Right kidney (tissue), 1 donor: Measurements from ENCODE around the gene IQGAP2.

ENCODE experiments used
- DNase-seq: peaks from one replicate; pipeline ENCODE4 v3.0.0-alpha.2; 2016

The IQGAP2 gene

DNA sequence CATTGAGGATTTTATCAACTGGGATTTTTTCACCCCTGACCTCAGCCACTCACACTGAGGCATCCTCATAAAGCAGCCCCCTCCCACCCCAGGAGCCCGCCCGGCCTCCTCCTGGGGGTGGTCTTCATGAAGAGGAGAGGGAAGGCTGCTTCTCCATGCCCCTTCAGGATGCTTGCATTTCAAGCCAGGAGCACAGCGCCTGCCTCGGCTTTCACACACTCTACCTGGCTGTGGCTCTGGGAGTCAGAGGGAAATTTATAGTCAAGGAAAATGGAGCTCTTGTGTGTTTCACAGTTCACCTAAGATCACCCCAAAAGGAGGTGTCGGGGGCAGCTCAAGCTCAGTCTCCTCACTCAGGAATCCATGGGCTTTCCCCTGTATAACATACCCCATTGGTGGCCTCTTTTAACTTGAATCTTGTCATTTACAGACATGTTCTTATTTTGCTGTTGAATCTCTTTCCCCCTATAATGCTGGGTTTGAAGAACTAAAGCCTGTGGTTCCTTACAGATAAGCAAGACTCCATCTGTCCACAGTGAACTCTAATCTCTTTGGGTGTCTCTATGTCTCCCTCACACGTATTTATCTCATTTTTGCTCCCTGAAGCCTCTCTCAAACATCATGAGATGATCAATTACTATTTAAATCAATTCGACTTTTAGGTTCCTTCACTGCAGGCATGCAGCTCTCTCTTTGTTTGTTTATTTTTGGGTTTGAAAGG is 22.6 kb upstream of the IQGAP2 start:
- no peak for DNase-seq

DNA sequence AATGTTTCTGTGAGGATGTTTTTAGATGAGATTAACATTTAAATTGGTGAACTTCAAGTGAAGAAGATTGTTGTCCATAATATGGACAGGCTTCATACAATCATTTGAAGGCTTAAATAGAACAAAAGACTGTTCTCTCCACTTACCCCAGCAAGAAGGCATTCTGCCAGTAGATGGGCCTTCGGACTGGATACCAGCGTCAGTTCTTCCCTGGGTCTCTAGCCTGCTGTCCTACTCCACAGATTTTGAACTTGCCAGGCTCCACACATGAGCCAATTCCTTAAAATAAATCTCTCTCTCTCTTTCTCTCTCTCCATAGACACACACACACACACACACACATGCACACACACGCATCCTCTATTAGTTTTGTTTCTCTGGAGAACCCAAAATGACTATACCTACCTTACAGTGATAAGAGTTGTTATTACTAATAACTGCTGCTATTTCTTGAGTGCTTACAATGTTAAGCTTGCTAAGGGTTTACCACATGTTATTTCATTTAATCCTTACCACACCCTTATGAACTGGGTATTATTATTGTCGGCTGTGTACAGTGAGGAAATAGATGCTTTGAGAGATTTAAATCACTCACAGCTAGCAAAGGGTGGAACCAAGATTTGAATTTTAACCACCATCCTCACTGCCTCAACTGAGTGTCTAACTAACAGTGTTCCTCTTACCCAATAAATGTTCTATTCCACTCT is 19.8 kb upstream of the IQGAP2 start:
- DNase-seq = no peak

DNA sequence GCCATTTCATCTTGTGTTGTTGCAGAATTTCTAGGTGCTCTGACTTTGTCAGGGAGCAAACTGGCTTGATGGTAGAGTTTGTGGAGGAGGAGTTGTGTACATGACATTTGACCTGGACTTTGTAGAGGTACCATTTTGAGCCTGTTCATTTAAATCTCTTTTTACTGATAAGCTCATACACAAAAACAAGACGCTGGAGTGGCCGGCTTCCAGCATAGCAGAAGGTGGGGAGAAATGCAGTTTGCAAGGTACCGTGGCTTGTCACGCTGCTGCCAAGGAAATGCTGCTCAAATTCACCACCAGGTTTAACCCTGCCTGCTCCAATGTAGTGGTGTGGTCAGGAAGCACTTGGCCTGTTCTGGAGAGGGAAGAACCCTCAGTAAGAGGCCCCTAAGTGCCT is 18.9 kb upstream of the IQGAP2 start:
- no peak for DNase-seq

DNA sequence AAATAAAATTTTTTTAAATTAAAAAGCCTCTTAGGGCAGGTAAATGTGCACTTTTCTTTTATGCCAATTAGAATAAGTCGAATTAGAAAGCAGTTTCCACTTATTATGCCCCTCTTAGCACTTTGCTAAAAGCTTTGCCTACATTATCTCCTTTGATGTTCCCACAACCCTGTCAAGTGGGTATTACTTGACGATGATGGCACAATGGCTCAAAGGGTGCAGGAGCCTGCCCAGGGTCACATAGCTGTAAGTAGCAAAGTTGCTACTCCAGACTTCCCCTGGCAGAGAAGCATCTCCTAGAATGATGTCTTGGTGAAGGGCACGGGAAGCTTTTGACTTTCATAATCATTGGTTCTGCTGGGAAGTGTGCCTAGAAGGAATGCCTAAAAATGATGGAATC is 18.4 kb upstream of the IQGAP2 start:
- no peak for DNase-seq

DNA sequence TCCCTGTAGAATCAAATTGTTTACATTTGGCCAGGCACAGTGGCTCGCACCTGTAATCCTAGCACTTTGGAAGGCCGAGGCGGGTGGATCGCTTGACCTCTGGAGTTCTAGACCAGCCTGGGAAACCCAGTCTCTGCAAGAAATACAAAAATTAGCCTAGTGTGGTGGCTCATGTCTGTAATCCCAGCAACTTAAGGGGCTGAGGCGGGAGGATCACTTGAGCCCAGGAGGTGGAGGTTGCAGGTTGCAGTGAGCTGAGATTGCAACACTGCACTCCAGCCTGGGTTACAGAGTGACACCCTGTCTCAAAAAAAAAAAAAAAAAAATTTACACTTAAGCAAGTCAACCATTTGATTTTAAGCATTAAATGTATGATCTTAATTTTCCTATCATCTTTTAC is 17.5 kb upstream of the IQGAP2 start:
- DNase-seq = no peak

DNA sequence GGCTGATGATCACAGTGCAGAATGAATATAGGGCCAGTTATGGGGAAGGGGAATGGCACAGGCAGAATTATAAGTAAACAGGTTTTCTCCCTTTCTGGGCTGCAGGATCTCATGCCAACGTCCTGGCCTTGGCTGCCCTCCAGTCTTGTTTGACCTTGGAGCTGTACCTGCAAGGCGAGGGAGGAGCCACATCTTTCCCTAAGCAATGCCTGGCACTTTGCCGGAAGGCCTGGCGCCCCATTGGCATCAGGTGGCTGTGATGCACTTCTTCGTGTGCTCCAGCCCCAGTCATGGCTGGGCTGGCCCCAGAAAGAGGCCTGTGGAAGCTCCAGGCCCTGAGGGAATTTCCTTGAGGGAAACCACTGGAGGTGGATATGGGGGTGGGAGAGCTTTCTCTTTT is 16.7 kb upstream of the IQGAP2 start:
- DNase-seq = no peak

DNA sequence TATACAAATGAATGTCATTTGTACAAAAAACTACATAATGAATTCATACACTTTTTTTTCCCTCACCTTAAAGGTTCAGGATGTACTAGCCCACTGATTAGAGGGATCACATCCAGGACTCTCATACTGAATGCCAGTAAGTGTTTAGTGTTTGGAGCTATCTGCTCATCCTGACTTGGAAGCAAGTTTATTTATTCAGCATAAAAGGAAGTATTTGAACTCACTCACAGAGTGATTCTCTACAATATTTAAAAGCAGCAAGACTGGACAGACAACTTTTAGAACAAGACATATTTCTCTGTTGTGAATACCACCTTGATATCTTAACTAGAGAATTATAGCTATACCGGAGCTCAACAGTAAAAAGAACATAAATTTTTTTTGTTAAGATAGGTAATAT is 14.8 kb upstream of the IQGAP2 start:
- no peak for DNase-seq

DNA sequence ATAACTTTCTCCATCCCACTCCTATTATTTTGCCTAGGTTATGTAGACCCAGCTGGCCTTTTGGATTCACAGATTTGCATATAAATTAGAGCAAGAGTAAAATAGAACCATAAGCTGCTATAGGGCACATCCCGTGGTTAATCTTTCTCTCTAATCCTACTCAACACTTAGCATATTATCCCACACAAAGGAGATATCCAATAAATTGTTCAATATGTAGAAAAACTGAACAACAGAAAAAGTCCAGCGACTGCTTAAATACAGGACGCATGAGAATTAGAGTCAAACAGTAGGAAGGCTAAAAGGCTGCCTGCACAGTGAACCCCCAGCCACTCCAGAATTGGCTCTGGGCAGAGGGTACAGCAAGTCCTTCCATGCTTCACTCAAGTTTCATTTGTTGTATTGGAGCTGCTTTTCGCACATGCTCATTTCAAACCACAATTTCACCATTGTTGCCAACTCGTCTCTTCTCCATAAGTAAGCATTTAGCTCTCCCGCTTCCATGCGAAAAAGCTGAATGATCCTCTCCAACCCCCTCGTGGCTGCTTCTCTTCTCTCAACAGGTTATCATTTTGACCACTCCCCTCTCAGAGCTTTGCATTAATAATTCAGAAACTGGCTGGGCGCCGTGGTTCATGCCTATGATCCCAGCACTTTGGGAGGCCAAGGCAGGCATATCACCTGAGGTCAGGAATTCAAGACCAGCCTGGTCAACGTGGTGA is 14.1 kb upstream of the IQGAP2 start:
- DNase-seq = no peak

DNA sequence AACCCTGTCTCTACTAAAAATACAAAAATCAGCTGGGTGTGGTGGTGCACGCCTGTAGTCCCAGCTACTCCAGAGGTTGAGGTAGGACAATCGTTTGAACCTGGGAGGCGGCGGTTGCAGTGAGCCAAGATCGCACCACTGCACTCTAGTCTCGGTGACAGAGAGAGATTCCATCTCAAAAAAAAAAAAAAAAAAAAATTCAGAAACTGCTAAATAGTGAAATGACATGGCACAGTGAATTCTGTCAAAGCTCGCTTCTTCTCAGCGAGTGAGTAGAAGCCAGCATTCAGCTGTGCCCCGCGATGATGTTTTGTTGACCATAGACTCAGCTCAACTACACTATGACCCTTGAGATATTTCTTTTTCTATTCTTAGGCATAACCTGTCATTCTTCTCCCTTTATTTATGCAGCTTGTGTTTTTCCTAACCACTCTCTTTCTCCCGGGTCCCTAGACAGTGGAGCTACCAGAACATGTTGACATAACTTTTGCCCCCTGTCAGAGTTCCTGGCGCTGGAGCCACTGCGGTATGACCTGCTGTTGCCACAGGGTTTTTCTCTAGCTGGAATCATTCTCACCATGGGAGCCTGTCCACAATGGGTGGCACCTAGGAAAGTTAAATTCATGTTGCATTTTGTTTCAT is 13.5 kb upstream of the IQGAP2 start:
- no peak for DNase-seq

DNA sequence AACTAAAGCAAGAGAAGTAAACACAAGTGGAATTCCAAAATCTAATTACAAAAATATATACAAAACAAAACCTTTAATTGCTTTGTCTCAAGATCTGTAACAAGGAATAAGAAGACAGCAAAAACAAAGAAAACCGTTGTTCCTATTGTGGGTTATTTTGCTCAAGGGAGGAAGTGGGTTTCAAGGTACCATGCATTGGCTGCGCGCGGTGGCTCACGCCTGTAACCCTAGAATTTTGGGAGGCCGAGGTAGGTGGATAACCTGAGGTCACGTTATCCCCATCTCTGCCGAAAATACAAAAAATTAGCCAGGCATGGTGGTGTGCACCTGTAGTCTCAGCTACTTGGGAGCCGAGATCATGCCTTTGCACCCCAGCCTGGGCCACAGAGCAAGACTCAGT is 12.1 kb upstream of the IQGAP2 start:
- DNase-seq = no peak

DNA sequence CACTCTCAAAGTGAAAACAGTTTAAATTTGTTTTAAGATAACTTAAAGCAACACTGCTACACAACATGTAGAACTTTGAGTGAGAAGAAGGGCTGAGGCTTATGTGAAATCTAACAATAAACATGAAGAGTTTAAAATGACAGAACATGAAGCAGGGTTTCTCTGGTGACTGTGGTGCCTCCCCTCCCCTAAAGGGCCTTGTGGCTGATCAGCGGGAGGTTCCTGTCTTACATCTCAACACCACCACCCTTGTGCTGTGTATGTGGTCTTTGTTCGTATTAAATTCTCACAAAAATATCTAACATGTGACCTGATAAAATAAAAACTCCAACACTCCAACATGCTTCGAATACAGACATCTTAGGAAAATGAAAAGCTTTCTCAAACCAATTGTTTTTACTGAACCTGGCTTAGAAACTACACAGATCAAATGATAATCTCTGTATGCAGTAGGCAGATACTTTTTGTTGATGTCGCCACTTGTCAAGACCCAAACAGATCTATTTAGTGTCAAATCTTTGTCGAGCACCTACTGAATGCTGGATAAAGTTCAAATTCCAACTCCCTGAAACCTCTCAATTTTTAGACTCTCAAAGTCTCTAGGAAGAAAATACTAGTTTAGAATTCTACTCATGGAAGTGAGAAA is 9.9 kb upstream of the IQGAP2 start:
- no peak for DNase-seq

DNA sequence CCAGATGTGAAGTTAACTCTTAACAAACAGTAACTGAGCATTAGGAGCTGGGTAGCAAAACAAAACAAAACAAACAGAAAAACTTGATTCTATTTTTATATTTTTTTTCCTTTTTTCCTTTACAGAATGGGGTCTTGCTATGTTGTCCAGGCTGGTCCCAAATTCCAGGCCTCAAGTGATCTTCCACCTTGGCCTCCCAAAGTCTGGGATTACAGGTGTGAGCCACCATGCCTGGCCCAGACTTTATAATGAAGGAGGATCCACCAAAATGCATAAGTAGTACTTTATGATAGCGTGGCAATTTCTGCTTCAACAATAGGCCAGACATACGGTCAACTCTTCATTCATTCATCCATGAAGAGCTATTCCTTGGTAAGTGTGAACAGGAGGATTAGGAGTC is 5.9 kb upstream of the IQGAP2 start:
- no peak for DNase-seq

DNA sequence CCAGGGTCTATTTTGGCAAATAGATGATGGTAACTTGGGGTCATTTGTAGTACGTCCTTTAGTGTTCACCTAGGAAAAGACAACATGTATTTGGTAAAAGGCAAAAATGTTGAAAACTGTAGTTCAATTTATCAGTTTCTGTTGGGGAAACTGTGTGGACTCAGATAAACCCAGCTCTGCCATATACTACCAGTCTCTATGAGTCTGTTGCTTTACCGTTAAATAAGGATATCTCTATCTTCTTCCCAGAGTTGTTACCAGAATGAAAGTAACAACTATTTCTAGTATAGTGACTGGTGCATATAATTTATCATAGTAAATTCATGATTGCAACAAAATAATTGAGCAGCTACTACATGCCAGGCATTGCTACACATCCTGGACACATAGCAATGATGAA is 3.8 kb upstream of the IQGAP2 start:
- DNase-seq = no peak

DNA sequence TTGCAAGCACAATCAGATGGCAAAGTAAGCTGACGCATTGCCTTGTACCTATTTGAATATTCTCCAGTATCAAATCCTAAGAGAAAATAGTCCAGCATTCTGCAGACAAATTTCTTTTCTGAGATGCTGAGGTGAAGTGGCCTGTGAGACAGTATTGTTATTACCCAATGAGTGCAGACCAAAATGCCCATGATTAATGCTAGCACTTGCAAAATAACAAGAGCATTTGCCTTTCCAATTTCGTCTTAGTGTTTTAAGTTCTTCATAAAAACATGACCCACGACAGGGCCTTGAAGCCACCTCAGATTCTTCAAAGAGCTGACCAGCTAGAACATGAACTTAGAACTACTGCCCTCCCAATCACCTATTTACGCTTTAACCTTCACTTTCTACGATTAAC is 2.6 kb upstream of the IQGAP2 start:
- no peak for DNase-seq

DNA sequence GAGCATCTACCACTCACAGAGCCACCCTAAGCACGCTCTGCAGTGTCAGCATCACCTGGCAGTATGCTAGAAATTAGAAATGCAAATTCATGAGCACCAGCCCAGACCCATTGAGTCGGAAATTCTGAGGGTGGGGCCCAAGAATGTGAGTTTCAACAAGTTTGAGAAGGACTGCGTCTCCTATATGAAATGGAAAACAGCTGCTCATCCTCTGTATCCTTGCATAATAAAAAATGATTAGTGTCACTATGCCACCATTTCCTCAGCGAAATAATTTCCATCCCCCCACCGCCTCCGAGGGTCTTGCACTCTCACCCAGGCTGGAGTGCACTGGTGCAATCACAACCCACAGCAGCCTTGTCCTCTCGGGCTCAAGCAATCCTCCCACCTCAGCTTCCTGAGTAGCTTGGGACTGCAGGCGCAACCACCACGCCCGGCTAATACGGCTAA is 1.3 kb upstream of the IQGAP2 start:
- DNase-seq = no peak

DNA sequence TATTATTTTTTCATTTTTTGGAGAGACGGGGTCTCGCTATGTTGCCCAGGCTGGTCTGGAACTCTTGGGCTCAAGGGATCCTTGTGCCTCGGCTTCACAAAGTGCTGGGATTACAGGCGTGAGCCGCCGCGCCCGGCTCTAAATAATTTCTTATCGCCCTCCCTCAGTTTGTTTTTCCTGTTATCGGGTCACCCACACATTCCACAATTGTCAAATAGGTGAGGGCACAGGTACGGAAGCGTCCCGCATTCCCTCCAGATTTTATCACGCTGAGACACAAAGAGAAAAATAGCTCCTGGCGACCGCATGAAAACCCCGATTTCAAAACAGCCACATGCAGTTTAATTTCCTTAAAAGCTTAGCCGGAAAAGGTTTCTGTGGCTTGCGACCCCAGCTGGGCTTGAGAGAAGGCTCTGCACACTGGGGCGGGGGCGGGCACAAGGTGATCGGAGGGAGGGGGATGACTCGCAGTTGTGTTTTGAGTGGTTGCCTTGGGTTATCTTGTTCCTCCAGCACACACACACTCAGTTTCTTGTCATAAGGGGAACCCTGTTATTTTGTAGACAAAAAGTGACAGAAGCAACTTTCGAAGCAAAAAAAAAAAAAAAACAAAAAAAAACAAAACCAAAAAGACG is 717 bp upstream of the IQGAP2 start:
- DNase-seq = peak; percentile 65

DNA sequence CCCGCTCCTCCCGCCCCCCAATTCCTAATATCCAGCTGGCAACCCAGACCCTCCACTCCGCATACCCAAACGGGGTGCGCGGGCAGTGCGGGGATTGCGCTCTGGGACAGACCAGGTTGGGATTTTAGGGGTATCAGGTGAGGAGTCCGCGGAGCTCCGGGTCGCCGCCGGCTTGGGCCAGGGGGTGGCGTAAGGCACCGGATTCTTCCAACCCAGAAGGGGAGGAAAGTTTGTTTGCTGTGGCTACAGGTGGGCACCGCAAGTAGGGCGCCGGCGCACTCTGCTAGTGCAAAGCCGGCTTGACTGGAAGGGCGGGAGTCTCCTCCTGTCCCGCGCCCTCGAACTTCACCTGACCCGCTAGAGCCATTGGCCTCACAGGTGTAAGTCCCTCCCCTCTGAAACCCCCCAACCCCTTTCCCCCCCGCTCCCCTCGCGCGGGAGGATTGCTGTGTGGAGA is 709 bp downstream of the IQGAP2 start:
- no peak for DNase-seq

DNA sequence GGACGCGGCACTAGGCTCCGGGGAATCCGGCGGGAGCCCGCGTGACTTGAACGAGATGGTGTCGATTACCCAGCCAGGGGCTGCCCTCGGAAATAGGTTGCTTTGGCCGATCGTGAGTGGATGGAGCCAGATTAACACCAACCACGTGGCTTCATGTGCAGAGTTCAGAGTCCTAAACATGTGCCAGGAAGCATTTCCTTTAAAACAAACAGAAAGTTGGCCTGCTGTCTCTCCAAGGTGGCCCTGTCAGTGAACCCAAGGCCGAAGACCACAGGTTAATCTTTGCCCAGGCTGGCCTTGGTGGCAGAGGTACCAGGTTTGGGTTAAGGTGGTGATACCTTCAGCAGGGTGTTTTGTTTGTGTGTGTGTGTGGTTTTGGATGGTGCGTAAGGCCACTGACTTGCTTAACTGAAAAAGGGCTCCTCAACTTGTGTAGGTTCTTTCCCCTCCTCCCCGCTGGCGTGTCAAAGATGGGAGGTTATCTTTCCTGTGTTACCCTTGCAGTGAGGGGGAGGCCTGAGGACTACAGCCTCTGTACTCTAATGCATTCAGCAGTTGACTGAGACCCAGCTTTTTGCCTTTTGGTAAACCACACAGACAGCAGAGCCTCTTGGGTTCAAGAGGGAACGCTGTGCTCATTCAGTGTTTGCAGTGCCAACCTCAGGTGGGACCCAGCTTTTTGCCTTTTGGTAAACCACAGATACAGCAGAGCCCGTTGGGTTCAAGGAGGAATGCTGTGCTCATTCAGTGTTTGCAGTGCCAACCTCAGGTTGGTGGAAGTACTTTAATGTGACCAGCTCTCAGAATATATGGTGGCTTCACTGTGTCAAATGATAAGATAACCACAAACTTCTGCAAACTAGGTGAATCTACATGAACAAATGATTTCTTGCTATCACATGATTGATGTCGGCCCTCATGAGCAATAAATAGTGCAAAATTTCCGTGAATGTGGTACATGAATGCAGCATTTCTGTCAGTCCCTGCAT is 1.4 kb downstream of the IQGAP2 start:
- DNase-seq = peak; percentile 28

DNA sequence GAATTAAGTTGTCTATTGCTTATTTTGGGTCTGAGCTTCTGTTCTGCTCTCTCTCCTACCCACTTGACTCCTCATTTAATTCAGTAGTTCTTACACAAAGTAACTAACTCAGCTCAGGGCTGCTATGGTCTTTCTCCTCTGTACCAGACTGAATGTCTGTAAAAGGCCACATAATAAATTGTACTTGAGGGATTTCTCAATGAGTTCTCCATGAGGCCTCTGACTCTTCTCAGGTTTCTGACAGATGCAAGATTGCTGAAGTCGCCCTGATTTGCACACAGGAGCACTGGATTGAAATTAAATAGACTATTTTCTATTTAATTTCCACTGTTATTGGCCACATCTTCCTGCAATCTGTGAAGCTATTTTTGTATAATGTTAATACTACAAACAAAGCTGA is 2.9 kb downstream of the IQGAP2 start:
- no peak for DNase-seq

DNA sequence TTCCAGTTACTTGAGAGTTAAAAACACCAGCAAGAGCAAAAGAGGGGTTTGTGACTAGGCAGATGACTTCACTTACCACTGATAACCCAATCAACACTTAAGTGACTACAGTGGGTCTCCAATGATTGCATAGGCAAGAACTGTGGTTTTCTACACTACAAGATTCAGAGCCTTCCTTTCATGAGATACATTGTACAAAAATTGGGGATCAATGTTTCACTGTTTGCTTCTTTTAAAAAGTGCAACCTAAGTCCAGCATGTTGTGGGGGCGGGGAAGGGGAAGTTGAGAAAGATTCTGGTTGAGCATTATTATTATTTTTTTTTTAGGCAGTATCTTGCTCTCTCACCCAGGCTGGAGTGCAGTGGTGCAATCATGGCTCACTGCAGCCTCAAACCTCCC is 3.6 kb downstream of the IQGAP2 start:
- no peak for DNase-seq
